Measurements from ENCODE around the gene KLF12. TPM values are rescaled to one million over a fixed set of nuclear protein-coding genes. Genes with fewer than 3 reads are reported as not detected.
A peak's percentile ranks its signal among the peaks of the same experiment; 100 is the strongest.

The KLF12 gene
- total and polyA plus RNA-seq, 3 donors from 2014 or later = 3.8 to 10.8 (median 8.5) TPM

DNA sequence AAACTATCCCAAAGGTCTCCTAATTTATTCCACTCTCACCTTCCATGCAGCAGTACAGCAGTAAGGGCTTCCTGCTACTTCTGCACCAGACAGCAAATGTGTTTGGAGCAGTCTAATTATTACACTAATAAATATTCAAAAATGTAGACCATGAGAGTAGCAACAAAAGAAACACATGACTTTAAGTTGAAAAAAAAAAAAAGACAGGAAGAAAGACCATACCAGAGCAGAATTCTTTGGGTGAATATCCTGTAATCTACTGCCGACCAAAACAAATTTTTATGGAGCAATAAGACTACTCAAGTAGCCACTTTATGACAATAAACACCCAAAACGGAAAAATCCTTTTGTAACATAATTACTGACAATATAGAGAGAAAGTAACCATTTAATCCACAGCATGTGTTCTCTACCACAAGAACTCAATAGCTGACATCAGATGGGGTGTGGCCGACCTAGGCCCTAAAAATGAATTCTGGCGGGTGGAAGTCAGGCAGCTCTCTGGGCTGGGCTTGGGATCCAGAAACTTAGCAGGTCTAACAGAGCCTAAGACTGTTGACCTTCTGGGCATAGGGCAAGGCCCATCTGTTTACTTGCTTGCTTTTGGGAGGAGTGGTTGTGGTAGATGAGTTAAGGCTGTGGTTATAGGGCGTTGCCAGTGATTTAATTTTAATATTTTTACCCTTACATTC lies 4.6 kb downstream of the KLF12 start:
- Histone ChIP-seq H3K27me3 (no peaks in the 10 kb centered on the region), H3K4me1 (peaks cover 21% of the 10 kb centered on the region), H3K36me3 (ENCODE audit: low read depth, missing control alignments) (no peaks in the 10 kb centered on the region), H3K4me3 (no peak overlapping the region), H3K9me3 (no peaks in the 10 kb centered on the region), H3K27ac (peak overlapping the region in 1 of 2 donors; percentile 48)
- WGBS, 2 donors = 40 to 45% methylated on average over 5 of the region's 5 CpGs
- DNase-seq = no peak
- intact Hi-C loops (cut with DNase I; ENCODE audit: low total_unique reads) = no loop called here
- TF ChIP-seq, protein P1, sequence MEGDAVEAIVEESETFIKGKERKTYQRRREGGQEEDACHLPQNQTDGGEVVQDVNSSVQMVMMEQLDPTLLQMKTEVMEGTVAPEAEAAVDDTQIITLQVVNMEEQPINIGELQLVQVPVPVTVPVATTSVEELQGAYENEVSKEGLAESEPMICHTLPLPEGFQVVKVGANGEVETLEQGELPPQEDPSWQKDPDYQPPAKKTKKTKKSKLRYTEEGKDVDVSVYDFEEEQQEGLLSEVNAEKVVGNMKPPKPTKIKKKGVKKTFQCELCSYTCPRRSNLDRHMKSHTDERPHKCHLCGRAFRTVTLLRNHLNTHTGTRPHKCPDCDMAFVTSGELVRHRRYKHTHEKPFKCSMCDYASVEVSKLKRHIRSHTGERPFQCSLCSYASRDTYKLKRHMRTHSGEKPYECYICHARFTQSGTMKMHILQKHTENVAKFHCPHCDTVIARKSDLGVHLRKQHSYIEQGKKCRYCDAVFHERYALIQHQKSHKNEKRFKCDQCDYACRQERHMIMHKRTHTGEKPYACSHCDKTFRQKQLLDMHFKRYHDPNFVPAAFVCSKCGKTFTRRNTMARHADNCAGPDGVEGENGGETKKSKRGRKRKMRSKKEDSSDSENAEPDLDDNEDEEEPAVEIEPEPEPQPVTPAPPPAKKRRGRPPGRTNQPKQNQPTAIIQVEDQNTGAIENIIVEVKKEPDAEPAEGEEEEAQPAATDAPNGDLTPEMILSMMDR (IDR thresholded peaks at IDR 0.05) = no peak
- TF ChIP-seq POLR2A (IDR thresholded peaks at IDR 0.05) = no peak

DNA sequence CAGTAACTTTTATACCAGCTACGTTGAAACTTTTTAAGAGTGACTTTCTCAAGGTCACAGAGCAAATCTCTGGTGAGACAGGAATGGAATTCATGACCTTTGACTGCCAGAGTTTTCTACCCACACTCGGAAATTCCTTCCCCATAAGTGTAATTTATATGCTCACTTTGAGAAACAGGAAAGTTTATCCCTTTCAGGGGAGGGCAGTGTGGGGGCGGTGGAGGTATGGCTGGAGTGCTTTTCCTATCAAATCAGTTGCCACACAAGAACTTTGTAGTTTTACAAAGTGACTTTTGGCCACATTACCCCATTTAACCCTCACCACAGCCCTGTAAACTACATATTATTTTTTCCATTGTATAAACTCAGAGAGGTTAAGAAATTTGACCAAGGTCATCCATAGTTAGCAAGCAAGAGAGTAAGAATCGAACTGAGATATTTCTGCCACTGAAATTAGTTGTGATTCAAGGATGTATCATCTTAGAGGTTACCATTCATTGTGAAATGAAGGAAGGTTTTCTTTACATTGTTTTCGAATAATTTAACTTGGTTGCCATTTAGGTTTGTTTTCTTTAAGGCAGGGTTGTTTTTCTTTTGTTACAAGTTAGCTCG lies 5.9 kb downstream of the KLF12 start:
- WGBS, 2 donors = 31 to 41% methylated on average over 6 of the region's 6 CpGs
- Histone ChIP-seq H3K4me3 (no peak overlapping the region), H3K9me3 (no peaks in the 10 kb centered on the region), H3K27ac (no peak overlapping the region), H3K4me1 (peaks cover 21% of the 10 kb centered on the region), H3K36me3 (ENCODE audit: low read depth, missing control alignments) (no peaks in the 10 kb centered on the region), H3K27me3 (no peaks in the 10 kb centered on the region)
- no peak for DNase-seq
- intact Hi-C loops (cut with DNase I; ENCODE audit: low total_unique reads) = no loop called here
- TF ChIP-seq POLR2A (IDR thresholded peaks at IDR 0.05) = no peak
- TF ChIP-seq, protein P1 (IDR thresholded peaks at IDR 0.05) = no peak

DNA sequence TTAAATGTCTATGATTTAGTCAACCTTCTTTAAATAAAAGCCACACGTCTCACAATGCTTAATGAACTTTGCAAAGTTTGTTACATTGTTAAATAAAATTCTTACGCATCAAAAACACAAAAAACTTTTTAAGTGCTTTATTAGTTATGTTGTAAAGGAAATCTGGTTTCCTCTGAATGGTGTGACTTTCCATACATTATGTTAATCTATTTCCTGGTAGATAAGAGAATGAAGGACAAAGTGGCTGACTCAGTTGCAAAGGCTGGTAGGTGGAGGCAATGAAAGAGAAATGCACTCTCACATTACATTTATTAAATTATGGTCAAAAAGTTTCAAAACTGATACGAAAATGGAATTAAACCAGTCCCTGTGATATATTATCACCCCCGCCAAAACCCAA lies 15.9 kb downstream of the KLF12 start:
- no peak for DNase-seq
- Histone ChIP-seq H3K9me3 (no peaks in the 10 kb centered on the region), H3K36me3 (ENCODE audit: low read depth, missing control alignments) (no peaks in the 10 kb centered on the region), H3K4me1 (no peaks in the 10 kb centered on the region), H3K27ac (no peak overlapping the region), H3K4me3 (no peak overlapping the region), H3K27me3 (no peaks in the 10 kb centered on the region)
- intact Hi-C loops (cut with DNase I; ENCODE audit: low total_unique reads) = no loop called here
- 92 to 95% methylated on average over 4 of the region's 4 CpGs for WGBS, 2 donors
- TF ChIP-seq POLR2A (IDR thresholded peaks at IDR 0.05) = no peak

DNA sequence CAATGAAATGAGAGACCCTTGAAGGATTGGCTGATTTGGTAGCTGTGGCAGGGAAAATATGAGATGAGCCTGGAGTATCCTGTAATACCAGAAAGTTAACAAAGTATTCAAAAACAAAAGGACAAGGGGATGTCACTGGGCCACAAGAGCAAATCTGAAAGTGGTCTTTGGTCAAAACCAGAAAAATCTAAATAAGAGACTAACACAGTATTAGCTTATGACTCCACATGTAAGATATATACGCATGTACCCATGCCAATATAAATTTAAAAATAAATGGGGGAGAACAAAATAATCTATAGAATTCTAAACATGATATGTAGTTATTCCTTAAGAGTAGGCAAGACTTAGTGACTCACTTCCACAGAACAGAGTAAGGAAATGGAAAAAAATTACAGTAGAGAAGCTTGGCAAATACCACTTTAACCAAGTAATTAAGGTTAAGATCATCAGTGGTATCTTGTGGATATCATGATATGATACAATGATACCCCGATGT lies 16.9 kb downstream of the KLF12 start:
- Histone ChIP-seq H3K27ac (no peak overlapping the region), H3K4me3 (no peak overlapping the region), H3K36me3 (ENCODE audit: low read depth, missing control alignments) (no peaks in the 10 kb centered on the region), H3K9me3 (no peaks in the 10 kb centered on the region), H3K4me1 (no peaks in the 10 kb centered on the region), H3K27me3 (no peaks in the 10 kb centered on the region)
- WGBS, 2 donors = 73 to 100% methylated on average over 2 of the region's 2 CpGs
- intact Hi-C loops (cut with DNase I; ENCODE audit: low total_unique reads) = no loop called here
- DNase-seq = no peak
- TF ChIP-seq POLR2A (IDR thresholded peaks at IDR 0.05) = no peak
- TF ChIP-seq, protein P1 (IDR thresholded peaks at IDR 0.05) = no peak

DNA sequence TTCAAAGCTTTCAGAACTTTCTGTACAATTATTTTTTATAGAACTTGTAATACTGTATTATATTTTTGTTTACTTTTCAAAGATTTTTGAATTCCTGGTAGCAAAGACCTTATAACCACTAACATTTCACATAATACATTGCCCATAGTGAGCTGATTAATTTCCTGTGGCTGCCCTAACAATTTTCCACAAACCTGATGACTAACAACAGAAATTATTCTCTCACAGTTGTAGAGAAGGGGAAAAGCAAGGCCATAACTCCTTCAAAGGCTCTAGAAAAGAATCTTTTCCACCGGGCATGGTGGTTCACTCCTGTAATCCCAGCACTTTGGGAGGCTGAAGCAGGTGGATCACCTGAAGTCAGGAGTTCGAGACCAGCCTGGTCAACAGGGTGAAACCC lies 19.1 kb downstream of the KLF12 start:
- H3K27me3 ChIP-seq = no peaks in the 10 kb centered on the region
- no peaks in the 10 kb centered on the region for H3K36me3 ChIP-seq (ENCODE audit: low read depth, missing control alignments)
- 62 to 64% methylated on average over 2 of the region's 2 CpGs for WGBS, 2 donors
- no peak overlapping the region for H3K4me3 ChIP-seq
- no peaks in the 10 kb centered on the region for H3K4me1 ChIP-seq
- DNase-seq = no peak
- no peak overlapping the region for H3K27ac ChIP-seq
- intact Hi-C loops (cut with DNase I; ENCODE audit: low total_unique reads) = no loop called here
- no peak for TF ChIP-seq POLR2A (IDR thresholded peaks at IDR 0.05)
- TF ChIP-seq, protein P1 (IDR thresholded peaks at IDR 0.05) = no peak
- H3K9me3 ChIP-seq = no peaks in the 10 kb centered on the region

Measured in testis (tissue), 3 donors.